NCI-H146 (cell line): Measurements from ENCODE around the gene NEURL4.

Experiments
- DNase-seq: peaks from one replicate; lab custom pipeline; 2025; lab: John Stamatoyannopoulos, UW

Gene NEURL4

GRCh38 chr17:7323731-7324437, 5.3 kb downstream of the NEURL4 start:
- no peak for DNase-seq

DNA sequence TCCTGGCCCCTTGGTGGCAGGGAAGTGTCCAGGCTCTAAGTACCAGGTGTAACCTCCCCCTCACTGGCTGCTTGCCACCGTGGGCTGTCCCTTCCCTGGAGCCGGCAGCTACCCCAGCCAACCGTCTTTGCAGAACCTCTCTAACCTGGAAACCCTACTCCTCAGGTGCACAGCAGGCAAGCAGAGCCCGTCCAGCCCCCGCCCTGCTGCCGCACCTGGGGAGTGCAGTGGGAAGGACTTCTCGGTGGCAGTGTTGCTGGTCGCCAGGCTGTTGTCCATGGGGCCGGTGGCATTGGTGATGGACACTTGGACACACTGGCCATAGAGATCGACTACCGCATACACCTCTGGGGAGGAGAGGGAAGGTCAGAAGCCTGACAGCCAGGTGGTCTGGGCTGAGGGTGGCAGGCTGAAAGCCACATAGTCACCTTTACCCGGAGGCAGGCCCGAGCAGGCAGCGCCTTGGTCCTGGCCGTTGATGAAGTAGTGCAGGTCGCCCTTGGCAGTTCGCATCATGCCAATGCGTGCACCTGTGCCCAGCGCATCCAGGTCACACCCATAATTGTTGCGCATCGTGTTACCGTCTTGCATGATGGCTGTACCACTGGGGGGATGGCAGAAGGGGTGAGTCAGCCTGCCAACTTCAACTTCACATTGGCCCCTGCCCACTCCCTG, 6.5 kb downstream of the NEURL4 start:
- DNase-seq = no peak

- DNase-seq = no peak
These were observed 7.7 kb downstream of the NEURL4 start for GRCh38 chr17:7321466-7321865.

DNA sequence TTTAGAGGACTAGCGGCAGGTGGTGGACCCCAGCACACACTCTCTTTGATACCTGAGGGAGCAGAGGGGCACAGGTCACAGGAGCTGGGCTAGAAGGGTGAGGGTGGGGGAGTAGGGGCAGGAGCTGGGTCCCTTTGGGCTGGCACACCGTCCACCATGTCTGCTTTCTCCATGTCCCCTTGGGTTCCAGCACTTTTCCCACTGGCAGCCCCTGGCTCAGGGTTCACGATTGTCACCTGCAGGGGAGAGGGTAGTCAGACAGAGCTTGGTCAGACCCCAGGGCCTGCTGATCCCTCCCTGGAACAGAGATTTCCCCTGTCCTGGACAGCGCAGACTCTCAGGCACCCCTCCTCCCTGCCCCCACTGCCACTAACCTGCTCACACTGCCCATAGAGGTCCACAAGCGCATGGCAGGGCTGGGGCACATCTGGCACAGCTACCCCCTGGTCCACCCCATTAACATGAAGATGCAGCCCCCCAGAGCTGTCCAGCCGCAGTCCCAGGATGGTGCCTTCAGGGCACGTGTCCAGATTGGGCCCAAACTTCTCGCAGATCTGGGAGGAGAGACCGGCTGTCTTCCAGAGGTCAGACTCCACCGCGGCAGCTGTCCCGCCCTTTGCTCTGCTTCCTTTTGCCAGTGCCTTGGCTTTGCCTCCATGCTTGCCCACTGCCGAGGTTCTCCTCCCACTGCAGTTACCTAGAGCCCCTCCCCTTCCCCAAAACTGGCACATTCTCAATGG, 10.8 kb downstream of the NEURL4 start:
- no peak for DNase-seq

GRCh38 chr17:7317161-7317803, 11.9 kb downstream of the NEURL4 start:
- DNase-seq = no peak

DNA sequence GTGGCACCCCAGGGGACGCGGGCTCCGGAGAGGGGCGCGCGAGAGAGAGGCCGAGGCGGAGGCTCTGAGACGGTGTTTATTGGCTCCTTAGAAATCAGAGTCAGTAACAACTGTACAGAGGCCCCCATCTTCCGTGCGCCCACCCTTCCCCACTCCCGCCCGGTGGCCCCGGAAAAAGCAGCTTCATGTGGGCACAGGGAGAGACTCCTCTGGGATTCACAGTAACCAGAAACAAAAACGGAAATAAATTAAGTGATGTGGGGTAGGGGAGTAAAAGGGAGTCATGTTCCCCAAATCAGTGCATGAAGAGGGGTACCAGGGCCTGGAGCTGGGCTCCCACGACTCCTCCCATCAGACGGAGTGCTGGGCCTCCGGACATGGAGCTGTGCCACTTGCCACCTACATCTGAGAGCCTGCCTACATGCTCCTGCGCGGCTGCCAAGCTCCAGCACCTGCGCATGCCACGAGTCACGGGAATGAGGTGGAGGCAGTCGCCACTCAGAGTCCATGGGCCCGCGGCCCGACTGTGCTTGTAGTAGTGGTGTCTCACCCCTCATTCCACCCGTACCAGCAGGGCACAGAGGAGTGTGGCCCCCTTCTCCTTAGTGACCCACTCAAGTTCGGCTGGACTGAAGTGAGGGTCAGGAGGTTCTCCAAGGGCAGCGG, 13.4 kb downstream of the NEURL4 start:
- DNase-seq = no peak

DNA sequence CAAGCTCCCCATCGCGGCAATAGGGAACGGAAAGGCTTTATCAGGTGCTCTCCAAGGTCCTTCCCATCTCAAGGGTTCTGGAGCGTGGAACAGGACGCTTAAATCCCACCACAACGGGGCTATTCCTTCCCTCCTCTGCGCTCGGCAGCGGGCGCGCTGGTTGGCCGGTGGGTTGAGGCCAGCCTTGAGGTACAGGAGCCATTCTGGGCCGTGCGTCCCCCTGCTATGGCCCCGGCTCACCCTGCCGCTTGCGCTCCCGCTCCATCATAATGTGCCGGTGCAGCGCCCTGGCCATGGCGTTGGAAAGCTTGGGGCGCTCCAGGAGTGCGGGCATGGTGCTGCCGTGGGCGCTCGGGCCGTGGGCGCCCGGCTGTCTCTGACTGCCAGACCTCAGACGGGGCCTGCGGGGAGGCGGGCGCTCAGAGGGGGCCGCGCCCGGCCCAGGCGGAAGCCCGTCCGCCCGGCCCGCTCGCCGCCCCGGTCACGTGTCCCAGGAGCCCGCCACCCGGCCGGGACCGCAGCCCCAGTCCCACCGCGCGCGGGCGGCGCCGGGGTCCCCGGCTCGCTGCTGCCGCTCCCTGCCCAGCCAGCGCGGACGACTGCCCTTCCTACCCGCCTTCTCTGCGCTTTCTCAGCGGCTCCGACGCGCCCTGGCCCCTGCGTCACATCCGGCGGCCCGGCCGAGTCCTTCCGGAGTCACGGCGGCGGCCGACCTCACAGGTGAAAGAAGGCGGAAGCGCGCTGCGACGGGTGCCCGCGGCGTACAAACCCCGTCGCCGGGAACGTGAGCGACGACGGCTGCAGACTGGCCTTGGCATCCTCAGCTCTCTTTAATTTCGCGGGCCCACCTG, 14.2 kb downstream of the NEURL4 start, which contains the start of gene GPS2:
Gene GPS2 (minus strand): TSS at position 642 of the 851 bp plus-strand sequence. CDS start 308 bp downstream, at position 334.
- DNase-seq = peak; percentile 85

DNA sequence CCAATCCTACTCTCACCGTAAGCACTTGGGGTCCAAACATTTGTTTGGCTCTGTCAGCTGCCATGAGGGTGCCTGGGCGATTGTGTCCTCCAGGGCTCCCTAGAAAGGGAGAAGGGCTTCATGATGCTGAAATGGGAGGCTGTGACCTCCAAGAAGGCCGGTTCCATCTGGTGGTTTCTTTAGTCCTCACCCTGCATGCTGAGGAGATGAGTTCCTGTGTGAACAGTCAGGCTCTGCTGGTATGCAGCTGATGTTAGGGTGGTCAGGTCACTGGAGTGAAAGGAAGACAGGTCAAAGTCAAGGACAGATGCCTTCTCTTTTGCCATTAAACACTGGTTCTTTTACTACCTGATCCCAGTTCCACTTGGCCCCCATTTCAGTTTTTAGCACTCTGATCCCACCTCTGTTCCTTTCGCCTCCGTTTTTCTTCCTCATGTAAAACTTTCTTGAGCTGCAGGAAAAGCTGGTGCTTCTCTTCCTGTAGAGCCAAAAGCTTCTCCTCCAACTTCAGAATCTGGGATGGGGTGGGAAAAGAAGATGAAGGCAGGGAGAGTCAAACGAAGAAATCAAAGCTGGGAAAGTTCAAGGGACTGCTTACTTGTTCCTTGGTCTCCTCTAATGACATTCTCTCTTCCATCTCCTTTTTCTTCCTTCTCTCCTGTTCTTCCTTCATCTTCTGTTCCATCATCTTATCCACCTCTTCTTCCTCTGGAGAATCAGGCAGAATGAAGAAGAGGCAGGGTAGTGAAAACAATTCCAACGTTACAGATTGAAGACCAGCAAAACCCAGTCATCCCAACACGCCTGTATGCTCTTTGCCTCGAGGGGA, 15.0 kb downstream of the NEURL4 start:
- DNase-seq = no peak

- DNase-seq = no peak
These were observed 15.8 kb downstream of the NEURL4 start for GRCh38 chr17:7313088-7313889.

DNA sequence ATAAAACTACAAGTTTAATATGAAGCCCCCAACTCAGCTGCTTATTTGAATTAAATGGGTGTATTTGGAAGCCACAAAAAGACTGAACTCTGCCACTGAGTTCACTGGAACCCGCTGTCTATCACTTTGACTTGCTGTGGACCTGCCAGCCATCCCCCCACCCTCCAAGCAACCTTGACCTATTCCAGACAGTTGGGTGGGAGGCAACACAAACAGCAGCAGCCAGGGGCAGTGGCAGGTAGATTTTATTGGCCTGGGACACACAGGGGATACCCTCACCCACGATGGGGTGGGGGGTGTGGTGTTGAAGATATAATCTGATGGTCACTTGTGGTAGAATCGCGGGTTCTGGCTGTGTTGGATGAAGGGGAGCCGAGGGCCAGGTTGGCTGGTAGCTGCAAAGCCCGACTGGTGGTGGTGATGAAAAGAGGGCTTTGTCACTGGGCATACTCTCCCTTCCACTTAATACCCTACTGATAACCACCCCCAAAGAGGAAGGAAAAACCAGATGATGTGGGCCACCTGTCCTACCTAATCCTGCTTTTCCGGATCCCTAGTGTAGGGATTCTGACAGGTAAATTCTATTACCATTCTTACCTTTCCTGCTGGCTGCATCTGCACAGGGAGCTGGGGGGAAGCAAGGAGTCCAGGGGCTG, 16.6 kb downstream of the NEURL4 start:
- no peak for DNase-seq

DNA sequence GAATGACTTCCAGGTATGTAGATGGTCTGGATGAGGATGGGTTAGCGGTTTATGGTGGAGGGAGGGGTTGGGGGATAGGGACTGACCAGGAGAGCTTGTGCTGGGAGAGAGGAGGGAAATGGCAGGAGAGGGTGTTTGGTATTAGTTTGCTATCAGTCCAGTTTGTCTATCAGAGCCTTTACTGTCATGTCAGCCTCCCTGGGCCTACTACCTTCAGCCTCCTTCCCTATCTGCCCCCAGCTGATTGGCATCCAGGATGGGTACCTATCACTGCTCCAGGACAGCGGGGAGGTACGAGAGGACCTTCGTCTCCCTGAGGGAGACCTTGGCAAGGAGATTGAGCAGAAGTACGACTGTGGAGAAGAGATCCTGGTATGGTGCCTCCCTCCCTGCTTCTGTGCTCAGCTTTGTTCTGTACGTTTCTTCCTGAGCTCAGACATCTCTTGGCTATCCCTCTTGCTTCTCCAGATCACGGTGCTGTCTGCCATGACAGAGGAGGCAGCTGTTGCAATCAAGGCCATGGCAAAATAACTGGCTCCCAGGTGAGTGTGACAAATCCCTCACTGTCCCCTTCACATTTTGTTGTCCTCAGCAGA, 17.9 kb downstream of the NEURL4 start:
- DNase-seq = no peak

DNA sequence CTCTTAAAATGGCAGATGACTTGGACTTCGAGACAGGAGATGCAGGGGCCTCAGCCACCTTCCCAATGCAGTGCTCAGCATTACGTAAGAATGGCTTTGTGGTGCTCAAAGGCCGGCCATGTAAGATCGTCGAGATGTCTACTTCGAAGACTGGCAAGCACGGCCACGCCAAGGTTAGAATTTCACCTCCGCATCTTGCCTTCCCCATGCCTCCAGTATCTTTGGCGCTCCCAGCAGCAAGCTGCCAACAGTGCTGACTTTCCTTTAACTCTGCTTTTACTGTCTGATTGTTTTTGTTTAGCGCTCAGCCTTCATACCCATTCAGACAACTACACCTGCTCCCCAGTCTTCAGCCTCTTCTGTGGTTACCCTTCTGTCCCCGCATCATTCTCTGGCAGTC, 19.5 kb downstream of the NEURL4 start:
- DNase-seq = no peak

GRCh38 chr17:7308625-7309433, 20.3 kb downstream of the NEURL4 start:
- DNase-seq = peak; percentile 75

DNA sequence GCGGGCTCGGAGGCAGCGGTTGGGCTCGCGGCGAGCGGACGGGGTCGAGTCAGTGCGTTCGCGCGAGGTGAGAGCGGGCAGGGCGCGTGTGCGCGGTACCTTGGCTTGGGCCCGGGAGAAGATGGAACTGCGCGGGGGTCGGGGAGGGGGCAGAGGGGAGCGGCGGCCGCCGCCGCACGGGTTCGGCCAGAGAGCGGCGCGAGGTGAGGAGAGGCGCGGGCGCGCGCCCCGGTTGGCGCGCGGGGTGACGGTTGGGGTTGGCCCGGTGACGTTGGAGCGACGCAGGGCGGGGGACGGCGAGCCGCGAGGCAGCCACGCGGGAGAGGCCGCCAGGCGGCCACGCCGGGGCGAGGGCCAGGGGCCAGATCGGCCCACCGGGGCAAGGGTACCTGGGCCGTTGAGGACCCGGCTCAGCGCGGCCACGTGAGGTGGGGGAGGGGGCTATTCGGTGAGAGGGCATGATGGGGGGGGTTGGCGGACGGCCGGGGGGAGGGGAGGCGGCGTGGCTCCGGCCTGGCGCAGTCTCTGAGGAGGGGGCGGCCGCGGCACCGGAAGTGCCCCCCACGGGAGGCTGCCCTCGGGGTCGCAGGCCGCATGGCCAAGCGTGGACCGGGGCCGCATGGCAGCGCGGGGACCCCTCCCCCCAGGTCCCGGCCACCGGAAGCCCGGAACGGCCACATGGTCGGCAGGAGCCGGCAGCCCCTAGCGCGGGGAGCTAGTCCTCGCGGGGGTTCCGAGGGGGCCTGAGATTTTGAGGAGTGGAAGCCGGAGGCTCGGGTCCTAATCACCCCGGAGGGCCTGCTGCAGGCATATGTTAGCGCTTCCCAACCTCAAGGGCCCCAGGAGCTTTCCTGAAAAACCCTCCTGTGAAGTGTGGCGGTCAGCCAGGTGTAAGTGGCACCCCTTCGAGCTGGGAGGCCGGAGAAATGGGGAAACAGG, 21.2 kb downstream of the NEURL4 start:
- peak; percentile 43 for DNase-seq

GRCh38 chr17:7306911-7307685, 22.0 kb downstream of the NEURL4 start, which contains the start of gene EIF5A:
EIF5A (plus strand) TSS chr17:7307628; CDS start chr17:7309636, 2,008 bp downstream.
- DNase-seq = peak; percentile 100
